ENCODE measurements around the gene ERN1. TPM values are rescaled to one million over a fixed set of nuclear protein-coding genes. Genes with fewer than 3 reads are reported as not detected.

Gene ERN1
- total RNA-seq, 4 donors from 2014 or later, result 8.4 to 12.8 (median 12.1) TPM

- H3K27me3 ChIP-seq, result peaks cover 70% of the 10 kb centered on the region
- H3K27ac ChIP-seq, result peak overlapping the region in 3 of 4 donors; percentile 4 to 42 (median 12)
- H3K4me1 ChIP-seq, result peaks cover 0 to 19% (median 17%) of the 10 kb centered on the region in 3 donors
- ATAC-seq, result no peak
- no peaks in the 10 kb centered on the region for H3K9me3 ChIP-seq
- 67 to 100% methylated on average over 1 to 3 of the region's 33 CpGs for WGBS, 2 donors (ENCODE audit: low coverage in 1 of 2)
- TF ChIP-seq EP300 (IDR thresholded peaks at IDR 0.05), result no peak
- no peak for TF ChIP-seq POLR2AphosphoS5 (IDR thresholded peaks at IDR 0.05)
- no peak for TF ChIP-seq POLR2A (IDR thresholded peaks at IDR 0.05)
- TF ChIP-seq CTCF (IDR thresholded peaks at IDR 0.05), result no peak
- H3K4me3 ChIP-seq, result peak overlapping the region; percentile 17 to 57
- H3K36me3 ChIP-seq, result no peaks in the 10 kb centered on the region
These were observed 130.9 kb downstream of the ERN1 start for GRCh38 chr17:63998721-63999679.

DNA sequence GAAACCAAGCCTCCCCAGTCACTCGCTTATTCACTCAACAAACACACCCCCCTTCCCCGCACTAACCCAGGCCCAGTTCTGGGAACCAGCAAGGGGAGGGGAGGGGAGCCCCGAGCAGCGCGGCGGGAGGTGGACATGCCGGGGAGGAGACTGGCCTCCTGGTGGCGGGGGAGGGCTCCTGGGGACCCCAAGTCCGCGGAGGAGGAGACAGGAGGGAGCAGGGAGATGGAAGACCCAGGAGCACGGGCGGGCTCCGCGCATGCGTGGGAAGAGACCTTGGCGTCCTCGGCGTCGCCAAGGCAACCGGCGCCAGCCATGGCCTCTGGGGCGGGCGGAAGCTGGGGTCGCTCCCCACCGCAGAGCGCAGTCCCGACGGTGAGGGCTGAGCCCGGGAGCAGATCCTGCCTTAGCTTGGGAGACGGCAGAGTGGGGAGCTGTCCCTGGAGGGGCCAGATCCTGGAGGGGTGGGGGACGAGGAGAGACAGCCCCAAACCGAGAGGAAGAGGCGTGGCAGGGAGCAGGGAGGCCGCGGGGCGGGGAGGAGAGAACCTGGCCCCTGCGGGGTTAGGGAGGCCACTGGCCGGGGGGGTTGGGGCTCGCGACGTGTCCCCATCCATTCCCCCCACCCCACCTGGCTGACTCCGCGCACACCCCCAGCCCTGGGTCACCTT is 131.8 kb downstream of the ERN1 start, which contains the start of gene PRR29:
Gene PRR29 (plus strand): TSS at position 302 of the 671 bp plus-strand sequence. CDS start 14 bp downstream, at position 316.
- Histone ChIP-seq H3K9me3 (no peaks in the 10 kb centered on the region), H3K4me1 (peaks cover 0 to 19% (median 17%) of the 10 kb centered on the region in 3 donors), H3K27me3 (peaks cover 69% of the 10 kb centered on the region), H3K36me3 (no peaks in the 10 kb centered on the region), H3K4me3 (peak within 1 kb of the TSS; percentile 17 to 57), H3K27ac (peak within 1 kb of the TSS in 3 of 4 donors; percentile 4 to 42 (median 12))
- TF ChIP-seq POLR2A (IDR thresholded peaks at IDR 0.05) (no peak), CTCF (IDR thresholded peaks at IDR 0.05) (no peak)
- ATAC-seq, result peak; percentile 48
- WGBS, 2 donors (ENCODE audit: low coverage in 1 of 2), result 7% methylated on average over 3 of the region's 43 CpGs; no CpG with 5 or more reads in 1 of the 2 donors

- H3K4me3 ChIP-seq, result peak overlapping the region in 1 of 2 donors; percentile 57
- H3K36me3 ChIP-seq, result no peaks in the 10 kb centered on the region
- ATAC-seq, result no peak
- 14 to 26% methylated on average over 2 to 3 of the region's 19 CpGs for WGBS, 2 donors (ENCODE audit: low coverage in 1 of 2)
- H3K4me1 ChIP-seq, result peaks cover 0 to 19% (median 17%) of the 10 kb centered on the region in 3 donors
- H3K9me3 ChIP-seq, result no peaks in the 10 kb centered on the region
- TF ChIP-seq POLR2AphosphoS5 (IDR thresholded peaks at IDR 0.05) (no peak), POLR2A (IDR thresholded peaks at IDR 0.05) (no peak), EP300 (IDR thresholded peaks at IDR 0.05) (no peak), CTCF (IDR thresholded peaks at IDR 0.05) (no peak)
- peaks cover 65% of the 10 kb centered on the region for H3K27me3 ChIP-seq
- peak overlapping the region in 2 of 4 donors; percentile 12 to 42 for H3K27ac ChIP-seq
These were observed 132.4 kb downstream of the ERN1 start for GRCh38 chr17:63997341-63998048.

DNA sequence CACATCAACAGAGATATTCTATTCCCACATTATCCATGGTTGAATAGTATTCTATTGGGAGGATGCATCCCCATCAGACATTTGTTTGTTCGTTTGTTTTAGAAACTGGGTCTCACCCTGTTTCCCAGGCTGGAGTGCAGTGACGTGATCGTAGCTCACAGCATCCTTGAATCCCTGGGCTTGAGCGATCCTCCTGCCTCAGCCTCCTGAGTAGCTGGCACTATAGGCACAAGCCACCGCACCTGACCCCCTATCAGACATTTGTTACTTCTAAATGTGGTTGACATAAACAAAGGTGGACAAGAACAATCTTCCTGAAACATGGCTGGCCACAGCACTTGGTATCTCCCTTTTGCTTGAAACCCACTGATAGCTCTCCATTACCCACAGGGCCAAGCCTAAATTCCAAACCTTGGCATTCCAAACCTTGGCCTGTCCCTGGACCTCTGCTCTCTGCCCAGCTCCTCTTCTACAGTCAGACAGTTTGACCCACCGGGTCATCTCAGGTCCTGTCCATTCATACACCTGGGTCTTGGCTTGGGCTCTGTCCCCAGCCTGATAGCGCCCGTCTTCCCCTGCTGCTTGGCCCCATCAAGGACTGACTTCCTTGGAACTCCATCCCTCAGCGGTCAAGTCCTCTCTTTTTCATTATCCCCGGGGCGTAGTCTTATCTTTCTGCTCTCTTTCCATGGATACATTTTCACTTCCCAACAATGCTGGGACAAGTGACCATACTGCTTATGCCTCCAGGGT is 133.3 kb downstream of the ERN1 start:
- no peak for ATAC-seq
- TF ChIP-seq EP300 (IDR thresholded peaks at IDR 0.05) (no peak), POLR2AphosphoS5 (IDR thresholded peaks at IDR 0.05) (no peak), POLR2A (IDR thresholded peaks at IDR 0.05) (no peak), CTCF (IDR thresholded peaks at IDR 0.05) (no peak)
- 86 to 95% methylated on average over 9 to 11 of the region's 11 CpGs for WGBS, 2 donors (ENCODE audit: low coverage in 1 of 2)
- H3K27ac ChIP-seq, result no peak overlapping the region
- peaks cover 66% of the 10 kb centered on the region for H3K27me3 ChIP-seq
- no peak overlapping the region for H3K4me3 ChIP-seq
- H3K4me1 ChIP-seq, result peaks cover 0 to 19% (median 13%) of the 10 kb centered on the region in 3 donors
- H3K9me3 ChIP-seq, result no peaks in the 10 kb centered on the region
- no peaks in the 10 kb centered on the region for H3K36me3 ChIP-seq

Measured in gastroesophageal sphincter (tissue), 4 donors.